C4-2B (cell line): ENCODE data around the gene SRC.

Experiments used
- H3K27ac ChIP-seq: fragments of 450-650 bp; 2 replicates; pipeline ENCODE4 v1.5.1; 2017
- ZFX ChIP-seq: fragments of 450-650 bp; IDR thresholded peaks from 2 replicates; pipeline ENCODE4 v1.6.1; 2017
- TF ChIP-seq, protein P1 (sequence below): fragments of 450-650 bp; conservative IDR thresholded peaks from 2 replicates; pipeline ENCODE4 v1.5.1; 2017; ENCODE audit warnings: mild to moderate bottlenecking

SRC gene

DNA sequence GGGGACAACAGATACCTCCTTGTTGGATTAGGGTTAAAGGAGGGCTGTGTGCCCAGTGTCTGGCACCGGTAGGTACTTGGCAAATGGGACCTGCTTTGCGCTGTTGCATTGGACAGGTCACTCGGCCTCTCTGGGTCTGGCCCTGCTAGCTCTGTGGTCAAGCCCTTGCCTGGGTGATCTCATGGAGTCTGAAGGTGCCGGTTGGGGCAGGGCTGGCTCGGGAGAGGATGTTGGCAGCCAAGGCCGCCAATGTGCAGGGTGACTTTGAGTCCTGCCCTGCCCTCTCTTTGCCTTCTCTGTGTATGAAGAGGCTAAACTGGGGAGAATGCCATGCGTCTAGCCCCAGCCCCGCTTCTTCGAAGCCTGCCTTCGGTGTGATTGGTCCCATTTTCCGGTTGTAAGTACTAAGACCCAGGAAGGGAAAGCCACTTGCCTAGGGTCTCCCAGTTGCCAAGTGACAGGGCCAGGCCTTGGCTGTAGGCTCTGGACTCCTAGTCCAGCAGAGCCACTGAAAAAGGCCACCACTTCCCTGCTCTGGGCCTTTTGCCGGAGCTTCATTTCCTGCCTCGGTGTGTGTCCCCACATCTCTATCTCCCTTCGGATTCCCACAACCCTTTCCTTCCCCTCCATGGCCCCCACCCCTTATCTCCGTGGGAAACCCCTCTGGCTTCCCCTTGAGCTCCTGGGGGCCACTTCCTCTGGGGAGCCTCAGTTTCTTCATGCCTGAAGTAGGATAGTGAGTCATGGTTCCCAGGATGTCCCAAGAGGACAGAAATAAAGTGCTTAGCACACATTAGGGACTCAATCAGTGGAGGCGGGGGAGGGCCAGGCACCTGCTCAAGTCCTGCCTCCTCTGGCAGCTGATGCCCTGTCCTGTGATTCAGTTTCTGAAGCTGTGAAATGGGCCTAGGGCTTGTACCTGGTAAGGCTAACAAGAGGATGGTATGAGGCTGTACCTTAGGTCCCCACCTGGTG lies 3.9 kb downstream of the SRC start:
- H3K27ac ChIP-seq: no peak overlapping the region
- TF ChIP-seq, protein P1, sequence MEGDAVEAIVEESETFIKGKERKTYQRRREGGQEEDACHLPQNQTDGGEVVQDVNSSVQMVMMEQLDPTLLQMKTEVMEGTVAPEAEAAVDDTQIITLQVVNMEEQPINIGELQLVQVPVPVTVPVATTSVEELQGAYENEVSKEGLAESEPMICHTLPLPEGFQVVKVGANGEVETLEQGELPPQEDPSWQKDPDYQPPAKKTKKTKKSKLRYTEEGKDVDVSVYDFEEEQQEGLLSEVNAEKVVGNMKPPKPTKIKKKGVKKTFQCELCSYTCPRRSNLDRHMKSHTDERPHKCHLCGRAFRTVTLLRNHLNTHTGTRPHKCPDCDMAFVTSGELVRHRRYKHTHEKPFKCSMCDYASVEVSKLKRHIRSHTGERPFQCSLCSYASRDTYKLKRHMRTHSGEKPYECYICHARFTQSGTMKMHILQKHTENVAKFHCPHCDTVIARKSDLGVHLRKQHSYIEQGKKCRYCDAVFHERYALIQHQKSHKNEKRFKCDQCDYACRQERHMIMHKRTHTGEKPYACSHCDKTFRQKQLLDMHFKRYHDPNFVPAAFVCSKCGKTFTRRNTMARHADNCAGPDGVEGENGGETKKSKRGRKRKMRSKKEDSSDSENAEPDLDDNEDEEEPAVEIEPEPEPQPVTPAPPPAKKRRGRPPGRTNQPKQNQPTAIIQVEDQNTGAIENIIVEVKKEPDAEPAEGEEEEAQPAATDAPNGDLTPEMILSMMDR: no peak
- no peak for TF ChIP-seq ZFX

DNA sequence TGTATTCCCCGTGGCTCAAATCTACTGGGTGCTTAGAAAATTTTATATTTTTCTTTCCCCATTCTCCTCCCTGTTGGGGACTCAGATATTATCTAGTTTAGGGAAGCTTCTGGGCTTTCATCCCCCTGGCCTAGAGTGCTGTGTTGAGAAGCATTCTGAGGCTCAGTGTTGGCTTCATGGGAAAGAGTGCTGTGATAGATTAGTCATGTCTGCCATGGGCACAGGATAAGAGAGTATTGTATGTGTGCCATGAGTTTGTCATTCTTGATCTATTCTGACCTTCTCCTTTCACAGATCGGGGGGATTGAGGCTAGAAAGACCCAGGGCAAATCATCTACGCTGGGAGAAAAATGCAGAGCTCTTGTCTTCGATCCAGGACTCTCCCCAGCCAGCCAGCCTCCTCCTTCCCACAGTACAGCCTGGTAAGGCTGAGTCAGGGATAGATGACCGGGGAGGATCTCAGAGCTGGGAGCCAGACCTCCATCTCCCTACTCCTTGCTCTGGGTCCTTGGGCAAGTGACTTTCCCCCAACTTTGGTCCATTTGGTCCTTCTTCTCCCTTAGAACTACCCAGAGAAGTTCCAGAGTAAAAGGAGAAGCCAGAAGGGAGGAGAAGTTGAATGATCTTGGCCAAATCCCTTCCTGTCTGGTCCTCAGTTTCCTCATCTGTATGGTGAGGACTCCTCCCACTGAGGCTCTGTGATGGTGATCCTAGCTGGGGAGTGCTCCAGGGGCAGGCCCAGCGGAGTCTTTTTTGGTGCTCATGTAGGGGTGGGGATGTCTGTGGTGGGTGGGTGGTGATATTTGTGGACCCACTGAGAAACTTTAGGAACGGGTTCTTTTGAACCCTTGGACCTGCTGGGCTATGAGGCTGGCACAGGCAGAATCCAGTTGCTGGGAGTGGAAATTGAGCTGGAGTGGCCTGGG lies 5.0 kb downstream of the SRC start:
- no peak overlapping the region for H3K27ac ChIP-seq
- TF ChIP-seq, protein P1: no peak
- no peak for TF ChIP-seq ZFX

DNA sequence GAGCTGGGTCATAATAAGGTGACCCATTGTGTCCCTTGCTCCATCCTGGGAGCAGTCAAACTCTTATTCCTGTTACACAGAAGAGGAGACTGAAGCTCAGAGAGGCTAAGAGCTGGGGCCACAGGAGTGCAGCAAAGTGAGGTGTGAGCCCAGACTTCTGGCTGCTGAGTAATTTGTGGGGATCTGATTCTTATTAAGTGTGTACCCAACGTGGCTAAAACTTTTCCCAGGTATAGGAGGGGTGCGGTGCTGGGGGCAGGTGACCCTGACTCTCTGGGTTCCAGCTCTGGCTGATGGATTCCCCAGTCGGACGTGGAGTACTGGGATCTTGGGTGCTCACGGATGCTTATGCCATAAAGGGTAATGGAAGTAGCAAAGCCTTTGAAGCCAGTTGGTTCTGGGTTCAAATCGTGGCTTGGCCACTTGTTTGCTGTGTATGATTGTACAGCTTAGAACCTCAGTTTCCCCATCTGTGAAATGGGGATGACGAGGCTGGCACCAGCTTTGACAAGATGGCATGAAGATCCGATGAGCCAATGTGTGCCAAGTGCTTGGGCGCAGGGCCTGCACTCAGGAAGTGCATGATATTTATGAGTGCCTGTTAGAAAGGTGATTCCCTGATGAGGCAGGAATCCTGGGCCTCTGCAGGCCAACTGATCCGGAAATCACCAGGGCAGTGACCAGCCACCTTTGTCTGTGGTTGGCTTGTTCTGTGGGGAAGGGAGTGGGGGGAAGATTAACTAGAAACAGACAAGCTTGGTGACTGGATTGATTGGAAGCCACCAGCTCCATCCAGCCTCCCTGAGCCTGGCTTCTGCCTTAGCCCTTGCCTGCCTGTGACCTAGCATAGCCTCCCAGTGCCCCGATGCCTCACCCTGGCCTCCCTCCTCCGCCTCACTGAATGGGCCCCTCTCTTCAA lies 6.0 kb downstream of the SRC start:
- no peak for TF ChIP-seq ZFX
- TF ChIP-seq, protein P1: no peak

DNA sequence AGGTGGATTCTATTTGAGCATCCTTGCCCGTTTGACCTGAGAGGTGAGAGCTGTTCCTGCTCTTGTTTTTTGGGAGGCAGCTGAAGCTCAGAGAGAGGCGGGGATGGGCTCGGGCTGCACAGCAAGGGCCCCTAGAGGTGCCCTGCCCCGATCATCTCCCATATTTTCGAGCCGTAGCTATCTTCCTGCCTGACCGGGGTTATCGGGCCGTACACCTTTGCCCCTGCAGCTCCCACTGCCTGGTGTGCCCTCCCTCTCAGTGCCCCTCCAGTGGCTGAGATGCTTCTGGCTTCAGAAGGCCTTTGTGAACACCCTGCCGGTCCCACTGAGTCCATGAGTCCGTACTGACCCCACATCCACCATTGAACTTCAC lies 6.7 kb downstream of the SRC start:
- no peak for TF ChIP-seq ZFX
- TF ChIP-seq, protein P1: no peak
- no peak overlapping the region for H3K27ac ChIP-seq

More for the DNA sequence above, 6.0 kb downstream of the SRC start:
- H3K27ac ChIP-seq: no peak overlapping the region

DNA sequence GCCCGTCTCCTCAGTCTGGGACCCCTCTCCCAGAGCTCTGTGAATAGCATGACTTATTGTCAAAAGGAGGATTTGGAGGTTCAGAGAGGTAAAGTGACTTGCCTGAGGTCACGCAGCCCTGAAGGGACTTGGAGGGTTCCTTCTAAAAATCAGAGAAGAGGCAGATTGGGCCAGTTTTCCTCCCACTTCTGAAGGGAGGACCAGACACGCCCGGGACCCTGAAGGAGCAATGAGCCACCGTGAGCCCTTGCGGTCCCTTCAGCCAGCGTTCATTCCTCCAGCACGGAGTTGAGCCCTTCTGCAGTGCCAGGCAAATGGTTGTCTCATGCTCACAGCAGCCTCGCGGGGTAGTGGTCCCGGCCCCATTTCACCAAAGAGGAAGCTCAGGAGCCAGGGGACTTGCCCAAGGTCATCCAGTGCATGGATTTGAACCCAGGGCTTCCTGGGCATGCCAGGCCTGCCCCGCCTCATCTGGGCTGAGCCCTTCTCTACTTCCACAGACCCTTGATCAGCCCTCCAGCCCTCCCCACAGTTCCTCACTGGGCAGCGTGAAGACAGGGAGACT lies 7.4 kb downstream of the SRC start:
- H3K27ac ChIP-seq: no peak overlapping the region
- no peak for TF ChIP-seq ZFX
- TF ChIP-seq, protein P1: no peak
